HG03196 (cell line): Measurements from ENCODE around the gene C1S.

Source experiments
- ATAC-seq: cut with Tn5 transposase; IDR thresholded peaks from one replicate; pipeline ENCODE4 v1.9.1; 2021; ENCODE audit not compliant: unreplicated experiment

C1S gene

GRCh38 chr12:7075518-7075917, 15.0 kb downstream of the C1S start:
- ATAC-seq = no peak

GRCh38 chr12:7075939-7076338, 15.4 kb downstream of the C1S start:
- no peak for ATAC-seq

- ATAC-seq = no peak
Measured at GRCh38 chr12:7076493-7076892, 16.0 kb downstream of the C1S start.

- no peak for ATAC-seq
Measured at GRCh38 chr12:7078163-7078562, 17.6 kb downstream of the C1S start.

GRCh38 chr12:7079826-7080125, 19.3 kb downstream of the C1S start:
- no peak for ATAC-seq

- ATAC-seq = no peak
Measured at GRCh38 chr12:7081037-7081436, 20.5 kb downstream of the C1S start.

- ATAC-seq = no peak
Measured at GRCh38 chr12:7083125-7083524, 22.6 kb downstream of the C1S start.

GRCh38 chr12:7089196-7089871, 28.8 kb downstream of the C1S start:
- ATAC-seq = no peak

- ATAC-seq = no peak
Measured at GRCh38 chr12:7090222-7090998, 29.9 kb downstream of the C1S start.

GRCh38 chr12:7091171-7091570, 30.7 kb downstream of the C1S start:
- no peak for ATAC-seq

GRCh38 chr12:7091660-7092228, 31.2 kb downstream of the C1S start:
- ATAC-seq = no peak

GRCh38 chr12:7092229-7092985, 31.9 kb downstream of the C1S start, which contains the start of gene C1R:
Gene C1R (minus strand): TSS chr12:7092445. CDS start chr12:7092388, 57 bp downstream.
- ATAC-seq = no peak

- ATAC-seq = no peak
Measured at GRCh38 chr12:7092986-7093460, 32.5 kb downstream of the C1S start.

- no peak for ATAC-seq
Measured at GRCh38 chr12:7093486-7093885, 33.0 kb downstream of the C1S start.

GRCh38 chr12:7093892-7094291, 33.4 kb downstream of the C1S start:
- ATAC-seq = no peak

- ATAC-seq = no peak
Measured at GRCh38 chr12:7096006-7096932, 35.8 kb downstream of the C1S start.

GRCh38 chr12:7096979-7097378, 36.5 kb downstream of the C1S start:
- no peak for ATAC-seq

GRCh38 chr12:7099290-7099996, 38.9 kb downstream of the C1S start:
- ATAC-seq = no peak

- ATAC-seq = no peak
Measured at GRCh38 chr12:7100239-7100638, 39.7 kb downstream of the C1S start.
